ENCODE results near the gene LIMA1.
"Not testable (repeated sequence)": the region's sequence is repeated elsewhere in the genome, so short reads cannot be mapped to it uniquely, and the experiment has no call there.

Gene LIMA1

GRCh38 chr12:50287271-50287670 lies 4.0 kb upstream of the LIMA1 start:
- no peak for DNase-seq (ENCODE audit: low read depth in 2 of 2)

GRCh38 chr12:50285253-50285652 lies 1.9 kb upstream of the LIMA1 start:
- DNase-seq (ENCODE audit: low read depth in 2 of 2): no peak

- no peak for DNase-seq (ENCODE audit: low read depth in 2 of 2)
Observed at GRCh38 chr12:50282721-50283228, 545 bp downstream of the LIMA1 start.

GRCh38 chr12:50279501-50279900 lies 3.8 kb downstream of the LIMA1 start:
- no peak for DNase-seq (ENCODE audit: low read depth in 2 of 2)

GRCh38 chr12:50276912-50277671 lies 6.2 kb downstream of the LIMA1 start:
- no peak for DNase-seq (ENCODE audit: low read depth in 2 of 2)

- DNase-seq (ENCODE audit: low read depth in 2 of 2): no peak
Observed at GRCh38 chr12:50276068-50276467, 7.3 kb downstream of the LIMA1 start.

GRCh38 chr12:50275556-50275955 lies 7.8 kb downstream of the LIMA1 start:
- no peak for DNase-seq (ENCODE audit: low read depth in 2 of 2)

GRCh38 chr12:50275127-50275526 lies 8.2 kb downstream of the LIMA1 start:
- not testable (repeated sequence) for DNase-seq (ENCODE audit: low read depth in 2 of 2)

GRCh38 chr12:50271724-50272247 lies 11.5 kb downstream of the LIMA1 start:
- no peak for DNase-seq (ENCODE audit: low read depth in 2 of 2)

GRCh38 chr12:50268482-50268881 lies 14.8 kb downstream of the LIMA1 start:
- DNase-seq (ENCODE audit: low read depth in 2 of 2): no peak

- DNase-seq (ENCODE audit: low read depth in 2 of 2): no peak
Observed at GRCh38 chr12:50265770-50266524, 17.4 kb downstream of the LIMA1 start.

GRCh38 chr12:50263832-50264231 lies 19.5 kb downstream of the LIMA1 start:
- DNase-seq (ENCODE audit: low read depth in 2 of 2): no peak

- DNase-seq (ENCODE audit: low read depth in 2 of 2): no peak
Observed at GRCh38 chr12:50261654-50262053, 21.7 kb downstream of the LIMA1 start.

GRCh38 chr12:50258167-50258551 lies 25.2 kb downstream of the LIMA1 start:
- no peak for DNase-seq (ENCODE audit: low read depth in 2 of 2)

- no peak for DNase-seq (ENCODE audit: low read depth in 2 of 2)
Observed at GRCh38 chr12:50257236-50258166, 25.8 kb downstream of the LIMA1 start.

GRCh38 chr12:50256761-50257160 lies 26.6 kb downstream of the LIMA1 start:
- no peak for DNase-seq (ENCODE audit: low read depth in 2 of 2)

GRCh38 chr12:50252977-50253602 lies 30.2 kb downstream of the LIMA1 start:
- DNase-seq (ENCODE audit: low read depth in 2 of 2): no peak

GRCh38 chr12:50251619-50252252 lies 31.6 kb downstream of the LIMA1 start:
- DNase-seq (ENCODE audit: low read depth in 2 of 2): no peak

- DNase-seq (ENCODE audit: low read depth in 2 of 2): no peak
Observed at GRCh38 chr12:50249464-50250182, 33.7 kb downstream of the LIMA1 start.

GRCh38 chr12:50248883-50249282 lies 34.4 kb downstream of the LIMA1 start:
- no peak for DNase-seq (ENCODE audit: low read depth in 2 of 2)
